ENCODE results near the gene DUSP1.

DUSP1 gene

DNA sequence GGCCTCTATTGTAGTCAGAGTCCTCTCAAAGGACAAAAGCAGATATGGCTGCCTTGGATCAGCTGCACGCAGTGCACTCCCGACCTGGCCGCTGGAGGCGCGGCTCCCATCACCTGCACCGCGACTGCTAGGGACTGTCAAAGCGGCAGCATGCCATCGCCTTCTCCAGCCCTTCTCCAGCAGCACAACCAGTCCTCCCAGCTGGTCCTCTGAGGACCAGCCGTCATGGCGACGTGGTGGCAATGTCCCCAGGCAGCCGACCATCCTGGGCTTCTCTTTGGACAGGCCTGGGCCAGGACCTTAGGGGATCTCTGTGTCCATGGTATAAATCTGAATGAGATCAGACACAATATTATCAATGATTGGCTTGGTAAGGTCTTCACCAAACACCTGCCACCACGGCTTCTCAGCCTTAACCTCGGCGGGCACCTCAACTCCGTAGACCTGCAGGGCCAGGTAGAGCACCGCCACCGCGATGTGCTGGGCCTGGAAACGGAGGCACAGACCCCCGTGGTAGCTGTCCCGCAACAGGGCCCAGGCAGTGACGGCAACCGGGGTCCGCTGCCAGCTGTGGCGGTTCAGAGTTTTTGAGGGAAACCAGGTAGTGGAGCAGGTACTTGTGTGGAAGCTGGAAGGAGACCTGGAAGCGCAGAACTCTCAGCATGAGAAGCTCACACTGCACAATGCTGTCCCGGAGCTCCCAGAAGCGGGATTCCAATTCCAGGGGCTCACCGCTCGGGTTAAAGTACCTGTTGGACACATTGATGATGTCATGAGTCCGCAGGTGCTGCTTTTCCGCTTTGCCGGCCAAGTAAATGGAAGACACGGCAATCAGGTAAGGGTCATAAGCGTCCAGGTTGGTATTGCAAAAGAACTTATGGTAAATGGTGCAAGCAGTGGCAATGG lies 8.5 kb downstream of the DUSP1 start:
- no peak for DNase-seq (ENCODE audit: low read depth in 2 of 2)

DNA sequence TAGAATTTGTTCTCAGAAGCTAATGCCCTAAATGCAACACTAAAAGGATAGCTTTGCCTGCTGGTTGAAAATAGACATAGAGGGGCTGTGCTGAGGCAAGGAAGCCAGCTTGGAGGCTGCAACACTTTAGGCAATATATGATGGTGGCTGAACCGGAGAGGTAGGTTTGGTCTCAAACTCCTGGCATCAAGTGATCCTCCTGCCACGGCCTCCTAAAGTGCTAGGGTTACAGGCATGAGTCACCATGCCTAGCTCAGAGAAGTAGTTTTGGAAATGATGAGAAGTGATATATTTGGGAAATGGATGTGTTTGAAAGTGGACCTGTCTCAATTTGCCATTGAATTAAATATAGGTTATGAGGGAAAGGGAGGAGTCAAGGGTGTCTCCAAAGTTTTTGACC lies 10.0 kb downstream of the DUSP1 start:
- DNase-seq (ENCODE audit: low read depth in 2 of 2): no peak

GRCh38 chr5:172760136-172760535 lies 10.9 kb downstream of the DUSP1 start:
- no peak for DNase-seq (ENCODE audit: low read depth in 2 of 2)

- no peak for DNase-seq (ENCODE audit: low read depth in 2 of 2)
Observed at GRCh38 chr5:172758834-172759149, 12.2 kb downstream of the DUSP1 start.

- peak in 1 of 2 experiments; percentile 79 for DNase-seq (ENCODE audit: low read depth in 2 of 2)
Observed at GRCh38 chr5:172758077-172758833, 12.7 kb downstream of the DUSP1 start.

DNA sequence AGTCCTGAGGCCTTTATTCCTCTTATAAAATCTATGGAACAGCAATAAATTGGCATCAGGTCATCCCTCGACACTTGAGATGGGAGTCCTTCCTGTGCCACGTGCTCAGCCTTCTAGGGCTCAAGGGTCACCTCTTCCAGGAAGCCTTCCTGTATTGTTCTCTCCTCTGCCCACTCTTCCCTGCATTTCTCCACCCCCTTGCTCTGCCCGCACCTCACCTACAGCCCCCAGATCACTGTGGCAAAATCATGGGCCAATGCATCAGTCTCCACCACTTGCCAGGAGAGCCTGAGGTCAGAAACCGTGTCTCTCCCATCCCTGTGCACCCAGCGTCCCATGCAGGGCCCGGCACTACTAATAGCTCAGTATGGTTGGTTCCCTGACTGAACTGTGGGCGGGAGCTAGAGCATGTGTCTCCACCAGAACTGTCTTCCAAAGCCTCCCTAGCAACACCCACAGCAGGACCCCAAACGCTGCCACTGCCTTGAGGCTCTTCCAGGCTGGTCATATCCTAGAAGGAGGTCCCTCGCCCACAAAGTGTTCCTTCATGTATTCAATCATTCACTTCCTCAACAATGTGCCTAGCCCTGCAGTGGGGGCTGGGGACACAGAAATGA lies 13.5 kb downstream of the DUSP1 start:
- DNase-seq (ENCODE audit: low read depth in 2 of 2): no peak

DNA sequence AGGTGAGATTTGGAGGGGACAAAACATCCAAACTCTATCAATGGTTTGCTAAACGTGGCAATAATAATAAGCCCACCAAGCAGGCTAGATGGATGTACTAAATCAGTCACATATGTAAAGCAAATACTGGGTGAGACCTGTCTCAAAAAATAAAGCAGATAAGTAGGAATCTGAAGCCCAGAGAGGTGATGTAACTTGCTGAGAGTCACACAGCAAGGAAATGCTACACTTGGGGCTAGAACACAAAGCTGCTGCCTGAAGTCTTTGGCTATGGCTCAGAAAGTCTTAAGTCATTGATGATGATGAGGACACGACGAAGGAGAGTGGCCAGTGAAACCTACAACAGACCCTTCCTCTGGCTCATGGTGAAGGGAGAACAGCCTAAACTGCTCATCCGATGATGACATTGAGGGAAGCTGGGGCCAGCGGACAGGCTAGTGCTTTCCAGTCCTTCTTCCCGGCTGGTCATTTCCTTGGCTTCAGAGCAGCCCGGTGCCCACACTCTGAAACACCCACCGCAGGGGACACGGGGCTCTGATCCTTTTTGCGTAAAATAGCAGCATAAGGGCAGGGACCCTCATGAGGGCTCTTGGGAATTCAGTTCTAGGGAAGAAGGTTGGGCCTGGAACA lies 14.1 kb downstream of the DUSP1 start:
- no peak for DNase-seq (ENCODE audit: low read depth in 2 of 2)

DNA sequence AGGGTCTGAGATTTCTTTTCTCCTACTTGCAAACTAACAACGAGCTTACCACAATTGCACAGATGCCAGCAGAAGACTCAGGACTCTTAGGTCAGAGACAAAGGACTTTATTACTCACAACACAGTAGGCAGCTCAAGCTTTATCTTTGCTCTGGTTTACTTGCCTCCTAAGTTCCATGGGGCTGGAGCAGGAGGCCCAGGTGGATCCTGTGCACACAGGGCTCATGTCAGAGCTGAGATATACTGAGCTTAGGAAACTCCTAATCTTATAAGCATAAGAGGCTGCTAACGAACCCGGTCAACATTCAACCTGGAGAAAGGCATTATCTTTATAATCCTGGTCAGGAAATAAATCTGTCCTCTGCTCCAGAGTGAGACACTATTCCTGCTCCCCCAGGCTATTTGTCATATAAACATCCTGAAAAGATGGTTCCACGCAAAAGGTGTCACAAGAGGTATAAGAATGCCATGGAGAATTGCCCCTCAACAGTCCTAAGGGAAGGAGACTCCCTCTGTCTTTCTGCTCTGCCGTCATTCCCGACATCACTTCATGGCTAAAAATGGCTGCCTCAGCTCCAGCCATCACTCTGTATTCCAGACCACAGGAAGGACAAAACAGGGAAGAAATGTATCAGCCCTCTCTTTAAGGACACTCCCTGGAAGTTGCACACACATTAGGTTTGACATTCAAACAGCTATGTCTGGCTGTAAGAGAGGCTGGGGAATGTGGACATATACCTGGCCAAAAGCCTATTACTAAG lies 16.2 kb downstream of the DUSP1 start:
- DNase-seq (ENCODE audit: low read depth in 2 of 2): no peak

DNA sequence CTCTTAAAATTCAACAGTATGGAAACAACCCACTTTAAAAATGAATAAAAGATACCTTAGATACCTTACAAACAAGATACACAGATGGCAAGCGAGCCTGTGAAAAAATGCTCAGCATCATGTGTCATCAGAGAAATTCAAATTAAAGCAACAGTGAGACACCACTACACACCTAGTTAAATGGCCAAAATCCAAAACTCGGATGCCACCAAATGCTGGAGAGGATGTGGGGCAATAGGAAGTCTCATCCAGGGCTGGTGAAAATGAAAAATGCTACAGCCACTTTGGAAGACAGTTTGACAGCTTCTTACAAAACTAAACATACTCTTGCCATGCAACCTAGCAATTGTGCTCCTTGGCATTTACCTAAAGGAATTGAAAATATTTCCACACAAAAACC lies 17.9 kb downstream of the DUSP1 start:
- no peak for DNase-seq (ENCODE audit: low read depth in 2 of 2)

DNA sequence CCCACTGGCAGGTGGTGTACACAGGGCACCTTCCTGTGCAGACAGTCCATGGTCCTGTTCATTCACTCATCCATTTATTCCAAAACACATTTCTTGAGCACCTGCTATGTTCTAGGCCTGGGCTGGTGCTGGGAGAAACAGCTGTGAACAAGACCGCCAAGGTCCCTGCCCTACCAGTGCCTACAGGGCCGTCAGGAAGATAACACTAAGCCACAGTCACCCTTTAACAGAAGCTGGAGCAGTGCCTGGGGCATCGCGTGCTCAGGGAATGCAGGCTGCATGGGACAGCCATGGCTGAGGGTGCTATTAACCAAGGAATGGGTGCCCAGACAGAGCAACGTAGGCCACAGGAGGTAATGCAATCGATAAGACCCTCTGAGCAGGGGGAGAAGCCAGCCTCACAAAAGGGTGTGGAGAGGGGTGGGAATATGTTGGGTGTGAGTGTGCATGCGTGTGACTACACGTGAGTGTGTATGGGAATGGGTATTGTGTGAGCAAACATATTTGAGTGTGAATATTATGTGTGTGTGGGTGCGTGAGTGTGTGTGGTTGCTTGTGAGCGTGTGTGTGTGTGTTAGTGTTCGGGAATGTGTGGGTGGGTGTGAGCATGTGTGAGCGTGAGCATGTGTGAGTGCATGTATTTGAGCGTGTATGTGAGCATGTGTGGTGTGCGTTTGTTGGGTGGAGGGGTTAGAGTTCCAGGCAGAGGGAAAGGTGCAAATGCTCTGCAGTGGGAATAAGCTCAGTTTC lies 19.1 kb downstream of the DUSP1 start:
- DNase-seq (ENCODE audit: low read depth in 2 of 2): no peak

GRCh38 chr5:172749881-172750633 lies 20.9 kb downstream of the DUSP1 start:
- no peak for DNase-seq (ENCODE audit: low read depth in 2 of 2)

DNA sequence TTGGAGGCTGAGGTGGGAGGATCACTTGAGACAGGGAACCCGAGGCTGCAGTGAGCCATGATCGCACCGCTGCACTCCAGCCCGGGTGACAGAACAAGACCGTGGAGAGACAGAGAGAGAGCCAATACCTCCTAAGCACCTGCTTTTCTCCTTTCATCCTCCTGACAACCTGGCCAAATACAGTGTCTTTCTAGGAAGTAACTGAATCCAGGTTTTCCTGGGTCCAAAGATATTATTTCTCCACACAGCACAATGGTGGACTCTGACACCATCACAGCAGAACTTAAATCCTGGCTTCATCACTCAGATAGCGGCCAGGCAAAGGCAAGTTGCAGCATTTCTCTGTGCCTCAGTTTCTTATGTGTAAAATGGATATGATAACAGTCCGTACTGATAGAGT lies 21.9 kb downstream of the DUSP1 start:
- DNase-seq (ENCODE audit: low read depth in 2 of 2): no peak

GRCh38 chr5:172748341-172748843 lies 22.6 kb downstream of the DUSP1 start:
- no peak for DNase-seq (ENCODE audit: low read depth in 2 of 2)

DNA sequence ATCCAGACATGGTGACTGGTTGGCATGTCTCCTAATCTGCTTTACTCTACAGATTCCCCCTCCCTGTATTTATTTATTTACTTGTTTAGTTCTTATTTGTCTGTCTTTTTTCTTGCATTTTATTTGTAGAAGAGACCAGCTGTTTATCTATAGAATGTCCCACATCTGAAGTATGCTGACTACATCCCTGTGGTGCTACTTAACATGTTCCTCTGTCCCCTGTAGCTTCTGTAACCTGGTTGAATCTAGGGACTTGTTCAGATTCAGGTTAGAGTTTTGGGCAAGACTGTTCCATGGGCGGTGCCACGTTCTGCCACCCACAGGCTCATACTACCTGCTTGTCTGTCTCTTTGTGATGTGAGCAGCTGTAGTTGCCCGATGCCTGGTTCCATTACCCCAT lies 23.5 kb downstream of the DUSP1 start:
- no peak for DNase-seq (ENCODE audit: low read depth in 2 of 2)

DNA sequence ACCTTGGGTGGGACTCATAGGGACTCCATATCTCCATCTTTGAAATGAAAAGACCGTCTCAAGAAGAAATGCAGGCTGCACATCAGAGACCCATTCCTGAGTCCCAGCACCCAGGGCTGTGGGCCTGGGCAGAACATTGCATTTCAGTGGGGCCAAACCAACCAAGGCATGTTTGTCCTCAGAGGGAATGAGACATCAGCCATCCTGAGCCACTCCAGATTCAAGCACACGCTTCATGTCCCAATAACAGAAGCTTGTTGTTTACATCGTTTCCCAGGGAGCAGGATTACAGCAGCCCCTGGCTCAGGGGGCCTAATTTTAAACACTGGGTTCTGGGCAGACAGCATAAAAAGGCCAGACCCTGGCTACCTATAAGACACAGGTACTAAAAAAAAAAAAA lies 24.3 kb downstream of the DUSP1 start:
- no peak for DNase-seq (ENCODE audit: low read depth in 2 of 2)

- no peak for DNase-seq (ENCODE audit: low read depth in 2 of 2)
Observed at GRCh38 chr5:172745838-172746237, 25.2 kb downstream of the DUSP1 start.

DNA sequence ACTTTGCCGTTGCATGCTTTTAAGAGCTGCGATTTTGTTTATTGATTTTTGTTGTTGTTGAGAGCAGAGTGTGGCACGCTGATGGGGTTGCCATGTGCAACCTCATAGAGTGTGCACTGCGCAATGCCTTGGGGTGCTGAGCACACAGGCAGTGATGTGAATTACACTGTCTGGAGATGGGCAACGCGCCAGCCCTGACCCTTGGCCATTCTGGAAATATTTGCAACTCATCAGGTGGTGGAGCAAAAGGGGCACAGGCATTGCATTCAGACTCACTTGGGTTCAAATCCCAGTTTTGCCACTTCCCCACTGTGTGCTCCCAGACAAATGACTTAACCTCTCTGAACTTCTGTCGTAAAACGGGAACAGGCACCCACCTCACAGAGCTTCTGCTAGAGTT lies 25.6 kb downstream of the DUSP1 start:
- DNase-seq (ENCODE audit: low read depth in 2 of 2): no peak

DNA sequence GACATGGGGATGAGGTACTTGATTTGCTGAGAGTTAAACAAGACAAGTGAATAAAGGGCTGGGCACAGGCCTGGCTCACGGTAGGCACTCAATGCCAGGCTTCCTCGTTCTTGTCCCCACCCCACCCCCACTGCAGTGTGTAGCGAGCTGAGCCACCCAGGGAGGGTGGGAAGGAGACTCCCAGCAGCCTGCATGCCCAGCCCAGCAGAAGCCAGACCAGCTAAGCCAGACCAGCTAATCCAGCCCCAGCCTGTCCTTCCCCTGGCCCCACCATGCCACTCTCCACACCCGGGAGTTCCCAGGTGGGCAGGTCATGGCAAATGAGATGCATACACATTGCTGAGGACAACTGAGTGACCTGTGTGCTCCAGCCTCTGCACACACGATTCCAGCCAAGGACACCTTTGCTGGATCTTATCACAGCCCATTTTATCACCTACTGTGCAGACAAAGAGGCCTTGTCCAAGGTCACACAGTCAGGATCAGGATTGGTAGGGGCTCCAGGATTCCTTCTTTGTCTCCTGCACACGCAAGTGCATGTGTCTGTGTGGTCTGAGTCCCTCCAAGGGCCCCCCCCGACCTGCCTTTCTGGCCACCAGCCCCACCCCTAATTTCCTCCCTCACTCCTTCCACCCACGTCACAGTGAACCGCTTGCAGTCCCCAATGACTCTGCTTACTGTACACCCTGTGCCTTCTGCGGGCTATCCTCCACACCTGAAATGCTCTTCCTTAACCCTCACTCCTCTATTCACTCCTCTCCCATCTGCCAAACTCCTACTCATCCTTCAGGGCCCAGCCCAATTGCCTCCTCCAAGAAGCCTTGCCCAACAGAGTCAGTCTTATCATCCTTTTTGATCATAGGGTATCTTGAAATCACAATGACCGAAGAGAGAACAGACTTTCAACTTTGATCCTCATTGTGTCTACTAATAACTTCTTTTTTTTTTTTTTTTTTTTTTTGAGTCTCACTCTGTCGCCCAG lies 26.6 kb downstream of the DUSP1 start:
- DNase-seq (ENCODE audit: low read depth in 2 of 2): no peak
